Natural killer cell treated with Interleukin-12 subunit alpha and Interleukin-12 subunit beta and Interleukin-15 and Interleukin-18, amount 100 ng/mL, for 72 hours (primary cell): ENCODE measurements around the gene CAPZA1. TPM values are rescaled to one million over a fixed set of nuclear protein-coding genes. Genes with fewer than 3 reads are reported as not detected.
A peak's percentile ranks its signal among the peaks of the same experiment; 100 is the strongest.

ENCODE experiments used
- ATAC-seq, 2 donors: fragments of 150-1000 bp; cut with Tn5 transposase in 1 of 2; sonication (Bioruptor Pico), chemical (Tn5 transposase) in 1 of 2; 2 replicates each; pipeline ENCODE4 v1.10.0; 2021
- DNase-seq: peaks from one replicate; pipeline ENCODE4 v3.0.0; 2022; ENCODE audit warnings: low spot score
- H3K27ac Mint-ChIP-seq, 2 donors: 1 replicate in 1 of 2; 2 replicates in 1 of 2; pipeline ENCODE4 v1.8.0; 2022; ENCODE audit warnings: mixed read lengths in 2 of 2, mild to moderate bottlenecking in 1 of 2, moderate library complexity in 1 of 2
- H3K27me3 Mint-ChIP-seq, 2 donors: 1 replicate in 1 of 2; 2 replicates in 1 of 2; pipeline ENCODE4 v1.8.0; 2022; ENCODE audit warnings: mixed read lengths in 2 of 2
- H3K36me3 Mint-ChIP-seq: one replicate; pipeline ENCODE4 v1.8.0; 2022; ENCODE audit warnings: mixed read lengths
- H3K4me1 Mint-ChIP-seq, 2 donors: 1 replicate in 1 of 2; 2 replicates in 1 of 2; pipeline ENCODE4 v1.8.0; 2022; ENCODE audit warnings: low read depth in 2 of 2, mixed read lengths in 2 of 2, mild to moderate bottlenecking in 1 of 2
- H3K4me3 Mint-ChIP-seq: one replicate; pipeline ENCODE4 v1.8.0; 2022; ENCODE audit warnings: mixed read lengths
- H3K9me3 Mint-ChIP-seq: 2 replicates; pipeline ENCODE4 v1.8.0; 2022; ENCODE audit warnings: mixed read lengths
- total RNA-seq, 2 donors: library from RNA; stranded (reverse); gene quantifications; one replicate each; pipeline ENCODE4 v1.2.3, GENCODE V29; 2022

Gene CAPZA1
- total RNA-seq, 2 donors from 2014 or later, result 213 to 259 TPM

DNA sequence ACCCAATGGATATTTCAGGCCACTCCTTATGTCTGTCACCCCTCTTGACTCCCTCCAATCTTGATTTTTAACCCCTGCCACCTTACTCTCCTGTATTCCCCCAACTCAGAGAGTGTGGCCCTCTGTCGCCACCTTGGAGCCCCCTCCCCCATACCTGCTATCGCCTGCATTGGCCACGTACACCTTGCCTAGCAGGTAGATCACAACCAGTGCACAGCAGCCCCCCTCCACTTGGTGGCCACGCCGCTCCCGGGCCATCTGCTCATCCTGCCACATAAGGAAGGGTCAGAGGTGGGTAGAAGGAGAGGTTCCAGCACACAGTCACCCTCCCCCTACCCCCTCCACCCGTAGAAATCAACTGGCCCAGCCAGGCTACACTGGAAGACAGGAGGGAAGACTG is 92.6 kb downstream of the CAPZA1 start:
- no peak for ATAC-seq
- Mint-ChIP-seq H3K4me3 (no peak overlapping the region), H3K9me3 (no peaks in the 10 kb centered on the region)

GRCh38 chr1:112712701-112713128 is 93.1 kb downstream of the CAPZA1 start:
- Mint-ChIP-seq H3K27me3 (peaks cover 0 to 12% of the 10 kb centered on the region in 2 donors), H3K4me1 (peaks cover 15 to 29% of the 10 kb centered on the region in 2 donors), H3K36me3 (no peaks in the 10 kb centered on the region), H3K4me3 (no peak overlapping the region), H3K9me3 (no peaks in the 10 kb centered on the region), H3K27ac (no peak overlapping the region)
- ATAC-seq (no peak), DNase-seq (no peak)

More for the DNA sequence above, 92.6 kb downstream of the CAPZA1 start:
- Mint-ChIP-seq H3K27me3 (peaks cover 0 to 12% of the 10 kb centered on the region in 2 donors), H3K27ac (no peak overlapping the region), H3K4me1 (peaks cover 15 to 28% of the 10 kb centered on the region in 2 donors), H3K36me3 (no peaks in the 10 kb centered on the region)
- DNase-seq, result no peak

- Mint-ChIP-seq H3K4me1 (peaks cover 15 to 29% of the 10 kb centered on the region in 2 donors), H3K27ac (peak overlapping the region in 1 of 2 donors; percentile 40), H3K27me3 (peaks cover 0 to 12% of the 10 kb centered on the region in 2 donors), H3K4me3 (peak overlapping the region; percentile 64), H3K36me3 (no peaks in the 10 kb centered on the region), H3K9me3 (no peaks in the 10 kb centered on the region)
- no peak for ATAC-seq
- no peak for DNase-seq
Measured at GRCh38 chr1:112713466-112714312, 94.1 kb downstream of the CAPZA1 start.

DNA sequence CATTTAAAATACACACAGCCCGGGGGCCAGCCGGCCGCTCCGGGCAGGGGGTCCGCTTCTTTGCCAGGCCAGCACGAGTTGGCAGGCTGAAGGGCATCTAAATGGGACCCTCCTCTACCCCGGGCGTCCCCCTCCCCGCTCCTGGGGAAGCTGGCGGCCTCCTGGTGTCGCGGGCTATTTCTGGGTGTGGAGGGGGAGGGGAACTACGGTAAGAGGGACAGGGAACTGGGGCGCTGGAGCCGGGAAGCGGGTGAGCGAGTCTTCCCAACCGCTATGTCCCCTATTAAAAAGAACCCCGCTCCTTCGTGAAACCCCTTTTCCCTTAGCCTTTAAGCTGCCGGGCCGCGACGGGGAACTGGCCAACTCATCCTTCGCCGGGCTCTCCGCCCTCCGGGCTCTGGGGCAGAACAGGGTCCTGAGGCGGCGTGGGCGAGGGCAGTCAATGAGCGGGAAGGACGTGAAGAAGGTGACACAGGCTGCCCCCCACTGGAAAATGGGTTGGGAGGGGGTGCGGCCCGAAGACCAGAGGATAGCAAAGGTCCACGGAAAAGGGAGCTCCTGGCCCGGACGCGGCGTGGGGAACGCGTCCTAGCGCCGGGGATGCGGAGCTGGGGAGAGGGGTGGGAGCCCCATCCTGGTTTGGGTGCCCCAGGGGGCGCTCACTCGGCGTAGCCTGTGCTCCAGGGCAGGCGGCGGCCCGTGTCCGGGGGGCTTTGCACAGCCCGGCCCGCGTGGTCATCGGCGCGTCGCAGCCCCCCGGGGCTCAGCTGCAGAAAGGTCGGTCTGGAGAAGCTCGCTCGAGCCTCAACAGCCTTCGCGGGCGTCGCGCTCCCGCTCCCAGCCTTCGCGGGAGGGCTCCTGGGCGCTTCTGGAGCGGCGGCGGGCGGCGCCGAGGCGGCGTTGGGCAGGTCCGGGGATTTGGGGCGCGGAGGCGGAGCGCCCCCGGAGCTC is 95.0 kb downstream of the CAPZA1 start:
- ATAC-seq, result peak in 1 of 2 donors; percentile 0

DNA sequence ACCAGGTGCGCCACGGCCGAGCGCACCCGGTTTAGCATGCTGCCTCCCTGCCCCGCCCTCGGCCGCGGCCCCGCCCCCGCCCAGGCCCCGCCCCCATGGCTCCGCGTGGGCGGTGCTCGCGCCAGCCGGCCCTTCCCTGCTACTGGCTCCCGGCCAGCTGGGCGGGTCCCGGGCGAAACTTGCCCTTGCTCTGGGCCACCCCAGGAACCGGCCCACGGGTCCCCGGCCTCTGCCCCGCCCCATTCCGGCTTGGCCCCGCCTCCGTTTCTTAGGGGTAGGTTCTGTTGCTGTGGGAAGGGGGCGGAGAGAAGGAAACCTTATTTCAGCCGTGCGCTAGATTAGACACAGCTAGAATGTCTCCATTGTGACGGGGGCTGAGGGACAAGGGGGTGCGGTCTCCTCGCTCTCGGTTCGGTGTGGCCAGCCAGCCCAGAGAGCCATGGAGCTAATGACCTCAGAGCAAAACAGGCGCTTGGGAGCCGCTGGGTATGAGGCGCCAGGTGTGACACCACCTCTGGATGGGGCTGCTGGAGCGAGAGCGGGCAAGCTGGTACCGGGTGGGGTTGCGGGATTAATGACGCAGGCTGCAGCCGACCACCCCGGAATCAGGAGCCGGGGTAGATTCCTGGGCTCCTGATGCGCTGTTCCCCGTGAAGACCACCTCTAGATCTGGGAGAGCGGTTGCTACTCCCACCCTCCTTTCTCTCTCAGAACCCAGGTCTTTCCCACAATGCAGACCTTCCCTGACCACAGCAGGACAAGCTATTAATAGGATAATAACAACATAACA is 95.8 kb downstream of the CAPZA1 start, which contains the start of gene PPM1J:
TSS of gene PPM1J (minus strand) at position 69 of the 790 bp plus-strand sequence. CDS start at position 38, 31 bp downstream.
- DNase-seq, result peak; percentile 100
- Mint-ChIP-seq H3K9me3 (no peaks in the 10 kb centered on the region), H3K4me1 (peaks cover 15 to 29% of the 10 kb centered on the region in 2 donors), H3K36me3 (no peaks in the 10 kb centered on the region), H3K27me3 (peaks cover 0 to 9% of the 10 kb centered on the region in 2 donors), H3K4me3 (peak within 1 kb of the TSS; percentile 84), H3K27ac (peak within 1 kb of the TSS; percentile 40 to 75)
- peak; percentile 96 for ATAC-seq

More for the DNA sequence above, 95.0 kb downstream of the CAPZA1 start:
- DNase-seq, result peak; percentile 62
- peak overlapping the region; percentile 84 for H3K4me3 Mint-ChIP-seq
- H3K36me3 Mint-ChIP-seq, result no peaks in the 10 kb centered on the region
- peaks cover 15 to 29% of the 10 kb centered on the region in 2 donors for H3K4me1 Mint-ChIP-seq
- peak overlapping the region in 1 of 2 donors; percentile 40 for H3K27ac Mint-ChIP-seq
- H3K9me3 Mint-ChIP-seq, result no peaks in the 10 kb centered on the region
- H3K27me3 Mint-ChIP-seq, result peaks cover 0 to 9% of the 10 kb centered on the region in 2 donors

GRCh38 chr1:112716133-112716720 is 96.6 kb downstream of the CAPZA1 start:
- DNase-seq (peak; percentile 82), ATAC-seq (peak; percentile 34 to 58)
- peaks cover 0 to 9% of the 10 kb centered on the region in 2 donors for H3K27me3 Mint-ChIP-seq
- peak overlapping the region; percentile 84 for H3K4me3 Mint-ChIP-seq
- H3K27ac Mint-ChIP-seq, result peak overlapping the region; percentile 25 to 75
- H3K36me3 Mint-ChIP-seq, result no peaks in the 10 kb centered on the region
- no peaks in the 10 kb centered on the region for H3K9me3 Mint-ChIP-seq
- H3K4me1 Mint-ChIP-seq, result peaks cover 15 to 29% of the 10 kb centered on the region in 2 donors

DNA sequence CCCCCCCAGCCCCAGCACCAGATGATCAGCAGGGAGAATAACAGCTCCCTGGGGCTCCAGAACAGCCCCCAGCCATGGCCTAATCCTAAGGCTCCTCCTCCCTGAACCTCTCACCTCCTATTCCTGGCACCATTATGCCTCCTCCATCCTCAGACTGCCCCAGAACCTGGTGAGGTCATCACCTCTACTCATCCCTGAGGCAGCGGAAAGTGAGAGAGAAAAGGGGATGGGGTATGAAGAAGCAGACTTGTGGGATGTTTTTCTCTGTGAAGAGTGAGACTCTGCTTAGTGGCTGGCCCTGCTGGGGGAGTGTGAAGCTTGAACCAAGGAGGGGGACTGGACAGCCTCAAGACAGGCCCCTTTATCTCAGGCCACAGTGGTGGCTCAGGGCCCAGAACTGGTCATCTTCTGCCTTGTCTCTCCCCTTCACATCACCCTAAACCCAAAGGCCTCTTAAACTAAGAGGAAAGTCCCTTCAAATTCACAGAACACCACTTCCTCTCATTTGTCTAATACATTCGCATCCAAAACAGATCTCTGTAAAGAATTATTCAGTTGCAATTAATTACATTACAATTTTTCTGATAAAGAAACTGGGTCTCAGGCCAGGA is 97.7 kb downstream of the CAPZA1 start:
- ATAC-seq, result no peak
- H3K27me3 Mint-ChIP-seq, result peaks cover 0 to 17% of the 10 kb centered on the region in 2 donors
- peak; percentile 56 for DNase-seq
- peak overlapping the region in 1 of 2 donors; percentile 75 for H3K27ac Mint-ChIP-seq
- peak overlapping the region; percentile 20 for H3K4me3 Mint-ChIP-seq
- H3K9me3 Mint-ChIP-seq, result no peaks in the 10 kb centered on the region
- peaks cover 15 to 29% of the 10 kb centered on the region in 2 donors for H3K4me1 Mint-ChIP-seq
- H3K36me3 Mint-ChIP-seq, result no peaks in the 10 kb centered on the region

DNA sequence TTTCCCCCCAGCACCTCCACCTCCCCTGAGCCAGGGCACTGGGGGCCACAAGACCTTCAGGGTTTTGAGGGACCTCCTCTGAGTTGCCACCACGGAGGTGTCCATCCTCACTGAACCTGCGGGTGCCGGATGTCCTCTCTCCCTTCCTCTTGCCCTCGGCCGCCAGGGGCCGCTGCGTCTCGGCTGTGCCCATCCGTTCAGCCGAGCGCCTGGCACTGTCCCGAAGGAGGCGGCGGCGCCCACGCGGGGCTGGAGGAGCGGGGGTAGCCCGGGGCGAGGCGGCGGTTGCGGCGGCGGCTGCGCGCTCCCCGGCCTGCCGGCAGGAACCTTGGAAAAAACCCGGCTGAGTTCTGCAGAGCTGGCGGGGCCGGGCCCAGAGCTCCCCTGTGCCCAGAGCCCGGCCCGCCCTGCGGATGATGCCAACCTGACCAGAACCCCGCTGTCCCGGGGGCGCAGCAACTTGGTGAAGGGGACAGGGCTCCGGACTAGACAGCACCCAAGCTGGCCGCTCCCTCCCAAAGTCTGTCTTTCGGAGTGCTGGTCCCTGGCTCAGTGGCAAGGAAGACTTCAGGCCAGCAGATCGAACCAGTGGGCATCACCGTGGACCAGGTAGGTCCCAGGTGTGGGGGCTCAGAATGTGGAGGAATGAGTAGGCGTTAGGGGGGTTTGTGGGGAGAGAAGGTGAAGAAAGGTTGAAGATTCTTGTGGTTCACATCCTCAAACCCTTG is 99.2 kb downstream of the CAPZA1 start:
- ATAC-seq (peak; percentile 45 to 48), DNase-seq (peak; percentile 87)
- H3K4me3 Mint-ChIP-seq, result no peak overlapping the region
- H3K36me3 Mint-ChIP-seq, result no peaks in the 10 kb centered on the region
- H3K4me1 Mint-ChIP-seq, result peaks cover 20 to 34% of the 10 kb centered on the region in 2 donors
- no peaks in the 10 kb centered on the region for H3K9me3 Mint-ChIP-seq
- peaks cover 8 to 16% of the 10 kb centered on the region in 2 donors for H3K27me3 Mint-ChIP-seq
- peak overlapping the region in 1 of 2 donors; percentile 70 for H3K27ac Mint-ChIP-seq

GRCh38 chr1:112719706-112720105 is 100.1 kb downstream of the CAPZA1 start:
- Mint-ChIP-seq H3K4me3 (no peak overlapping the region), H3K36me3 (no peaks in the 10 kb centered on the region), H3K4me1 (peaks cover 20 to 32% of the 10 kb centered on the region in 2 donors), H3K27ac (no peak overlapping the region), H3K9me3 (no peaks in the 10 kb centered on the region), H3K27me3 (peaks cover 8 to 14% of the 10 kb centered on the region in 2 donors)
- ATAC-seq (no peak), DNase-seq (peak; percentile 40)

- ATAC-seq, result no peak
- no peak overlapping the region for H3K27ac Mint-ChIP-seq
- H3K4me3 Mint-ChIP-seq, result no peak overlapping the region
- H3K4me1 Mint-ChIP-seq, result peaks cover 15 to 28% of the 10 kb centered on the region in 2 donors
- H3K9me3 Mint-ChIP-seq, result no peaks in the 10 kb centered on the region
- H3K27me3 Mint-ChIP-seq, result peaks cover 8 to 14% of the 10 kb centered on the region in 2 donors
- no peak for DNase-seq
- H3K36me3 Mint-ChIP-seq, result no peaks in the 10 kb centered on the region
Measured at GRCh38 chr1:112720800-112721199, 101.2 kb downstream of the CAPZA1 start.
